ENCODE measurements around the gene H1-8.

H1-8 gene

GRCh38 chr3:129567939-129568338 is 25.0 kb downstream of the H1-8 start:
- no peaks in the 10 kb centered on the region for H3K79me2 ChIP-seq
- no peaks in the 10 kb centered on the region for H3K4me1 ChIP-seq
- no peak overlapping the region for H3K4me3 ChIP-seq (ENCODE audit: low read depth, low read length)
- H3K9ac ChIP-seq = no peak overlapping the region
- TF ChIP-seq CTCF (IDR thresholded peaks at IDR 0.05) = no peak
- H3K9me3 ChIP-seq (ENCODE audit: control insufficient read depth, low read length) = no peaks in the 10 kb centered on the region
- no peaks in the 10 kb centered on the region for H3K36me3 ChIP-seq (ENCODE audit: control insufficient read depth, insufficient read depth, low read length)
- H3K27ac ChIP-seq = no peak overlapping the region
- no peak overlapping the region for H2AFZ ChIP-seq
- H3K4me2 ChIP-seq (ENCODE audit: low read length) = no peak overlapping the region
- no peaks in the 10 kb centered on the region for H3K27me3 ChIP-seq (ENCODE audit: control insufficient read depth, insufficient read depth, low read length)

- Histone ChIP-seq H3K9me3 (ENCODE audit: control insufficient read depth, low read length) (no peaks in the 10 kb centered on the region), H3K27ac (no peak overlapping the region), H3K4me2 (ENCODE audit: low read length) (no peak overlapping the region), H3K4me1 (no peaks in the 10 kb centered on the region), H3K4me3 (ENCODE audit: low read depth, low read length) (no peak overlapping the region), H3K79me2 (no peaks in the 10 kb centered on the region), H3K36me3 (ENCODE audit: control insufficient read depth, insufficient read depth, low read length) (no peaks in the 10 kb centered on the region), H3K27me3 (ENCODE audit: control insufficient read depth, insufficient read depth, low read length) (no peaks in the 10 kb centered on the region), H2AFZ (no peak overlapping the region), H3K9ac (no peak overlapping the region)
- no peak for TF ChIP-seq CTCF (IDR thresholded peaks at IDR 0.05)
Measured at GRCh38 chr3:129569856-129570255, 26.9 kb downstream of the H1-8 start.

- Histone ChIP-seq H3K27me3 (ENCODE audit: control insufficient read depth, insufficient read depth, low read length) (no peaks in the 10 kb centered on the region), H3K79me2 (no peaks in the 10 kb centered on the region), H2AFZ (no peak overlapping the region), H3K4me2 (ENCODE audit: low read length) (no peak overlapping the region), H3K9me3 (ENCODE audit: control insufficient read depth, low read length) (no peaks in the 10 kb centered on the region), H3K27ac (no peak overlapping the region), H3K4me3 (ENCODE audit: low read depth, low read length) (no peak overlapping the region), H3K9ac (no peak overlapping the region), H3K36me3 (ENCODE audit: control insufficient read depth, insufficient read depth, low read length) (no peaks in the 10 kb centered on the region), H3K4me1 (no peaks in the 10 kb centered on the region)
- TF ChIP-seq CTCF (IDR thresholded peaks at IDR 0.05) = no peak
Measured at GRCh38 chr3:129571605-129572547, 28.9 kb downstream of the H1-8 start.

GRCh38 chr3:129572603-129573002 is 29.6 kb downstream of the H1-8 start:
- H3K36me3 ChIP-seq (ENCODE audit: control insufficient read depth, insufficient read depth, low read length) = no peaks in the 10 kb centered on the region
- no peak for TF ChIP-seq CTCF (IDR thresholded peaks at IDR 0.05)

DNA sequence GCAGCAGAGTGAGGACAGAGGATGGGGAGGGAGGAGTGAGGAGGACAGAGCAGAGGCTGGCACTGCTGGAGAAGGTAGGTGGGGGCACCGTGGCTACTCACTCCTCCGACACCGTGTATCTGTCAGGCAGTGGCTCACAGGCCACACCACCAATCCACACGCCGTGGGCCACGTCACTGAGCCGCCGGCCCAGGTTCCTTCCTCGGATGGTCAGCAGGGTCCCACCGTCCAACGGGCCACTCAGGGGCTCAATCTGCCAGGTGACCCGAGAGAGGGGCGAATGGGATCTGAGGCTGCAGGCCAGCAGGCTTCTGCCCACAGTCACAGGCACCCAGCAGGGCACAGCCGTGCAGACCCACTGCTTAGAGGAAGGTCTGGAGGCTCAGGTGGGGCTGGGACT is 30.5 kb downstream of the H1-8 start:
- H3K9me3 ChIP-seq (ENCODE audit: control insufficient read depth, low read length) = no peaks in the 10 kb centered on the region
- TF ChIP-seq CTCF (IDR thresholded peaks at IDR 0.05) = no peak
- no peaks in the 10 kb centered on the region for H3K36me3 ChIP-seq (ENCODE audit: control insufficient read depth, insufficient read depth, low read length)

More at GRCh38 chr3:129572603-129573002, 29.6 kb downstream of the H1-8 start:
- H3K4me2 ChIP-seq (ENCODE audit: low read length) = no peak overlapping the region
- H3K4me1 ChIP-seq = no peaks in the 10 kb centered on the region
- H3K27me3 ChIP-seq (ENCODE audit: control insufficient read depth, insufficient read depth, low read length) = no peaks in the 10 kb centered on the region
- no peaks in the 10 kb centered on the region for H3K79me2 ChIP-seq
- no peak overlapping the region for H3K27ac ChIP-seq
- H2AFZ ChIP-seq = no peak overlapping the region
- H3K9me3 ChIP-seq (ENCODE audit: control insufficient read depth, low read length) = no peaks in the 10 kb centered on the region
- H3K9ac ChIP-seq = no peak overlapping the region
- no peak overlapping the region for H3K4me3 ChIP-seq (ENCODE audit: low read depth, low read length)

More for the DNA sequence above, 30.5 kb downstream of the H1-8 start:
- H3K9ac ChIP-seq = no peak overlapping the region
- no peaks in the 10 kb centered on the region for H3K27me3 ChIP-seq (ENCODE audit: control insufficient read depth, insufficient read depth, low read length)
- no peak overlapping the region for H3K4me3 ChIP-seq (ENCODE audit: low read depth, low read length)
- H3K79me2 ChIP-seq = no peaks in the 10 kb centered on the region
- H3K4me1 ChIP-seq = no peaks in the 10 kb centered on the region
- H2AFZ ChIP-seq = no peak overlapping the region
- H3K4me2 ChIP-seq (ENCODE audit: low read length) = no peak overlapping the region
- H3K27ac ChIP-seq = no peak overlapping the region
